Heart left ventricle (tissue), 16 donors: Measurements from ENCODE around the gene ZSCAN2. TPM values are rescaled to one million over a fixed set of nuclear protein-coding genes. Genes with fewer than 3 reads are reported as not detected.

ENCODE experiments used
- ATAC-seq, 4 donors: fragments of 200-7000 bp; cut with Tn5 transposase; one replicate each; pipeline ENCODE4 v1.9.1; 2020 to 2022; ENCODE audit warnings: moderate library complexity in 4 of 4, mild to moderate bottlenecking in 3 of 4, moderate number of reproducible peaks in 1 of 4
- DNase-seq, 5 donors: peaks; one replicate each; pipeline ENCODE4 v3.0.0-alpha.2; 2020
- H3K27ac ChIP-seq, 12 donors: fragments of 200-600 bp; sonication (generic) in 4 of 12; one replicate each; pipeline versions ENCODE4 v1.5.0 to v1.8.0; 2016 to 2022; ENCODE audit warnings: mild to moderate bottlenecking in 2 of 12
- H3K27me3 ChIP-seq, 9 donors: fragments of 200-600 bp; sonication (generic) in 2 of 9; one replicate each; pipeline versions ENCODE4 v1.5.1 to v1.8.0; 2016 to 2022; ENCODE audit warnings: mild to moderate bottlenecking in 3 of 9
- H3K36me3 ChIP-seq, 9 donors: fragments of 200-600 bp; sonication (generic) in 2 of 9; one replicate each; pipeline versions ENCODE4 v1.5.0 to v1.8.0; 2018 to 2022; ENCODE audit warnings: mild to moderate bottlenecking in 2 of 9
- H3K4me1 ChIP-seq, 12 donors: fragments of 200-600 bp; sonication (generic) in 4 of 12; one replicate each; pipeline versions ENCODE4 v1.5.0 to v1.8.0; 2016 to 2022; ENCODE audit warnings: mild to moderate bottlenecking in 3 of 12
- H3K4me3 ChIP-seq, 12 donors: fragments of 200-600 bp; sonication (generic) in 4 of 12; one replicate each; pipeline versions ENCODE4 v1.5.0 to v1.8.0; 2017 to 2022; ENCODE audit warnings: mild to moderate bottlenecking in 9 of 12, moderate library complexity in 4 of 12
- H3K9me3 ChIP-seq, 12 donors: fragments of 200-600 bp; sonication (generic) in 4 of 12; one replicate each; pipeline versions ENCODE4 v1.5.0 to v1.8.0; 2016 to 2022; ENCODE audit warnings: mild to moderate bottlenecking in 1 of 12
- POLR2A ChIP-seq, 2 donors: fragments of 450-650 bp; IDR thresholded peaks; one replicate each; pipeline ENCODE4 v1.6.1; 2017; ENCODE audit warnings: antibody characterized with exemption in 2 of 2, mild to moderate bottlenecking in 2 of 2, moderate library complexity in 2 of 2
- WGBS, 4 donors: extraction: QIAGEN DNeasy Blood & Tissue Kit in 2 of 4; methylation state at CpG; one replicate each; pipeline versions ENCODE4 v1.1.5 to v1.1.7; 2013 to 2018; 5-methylcytosine and 5-hydroxymethylcytosine counted together
- intact Hi-C, 10 donors: fragments of 100-400 bp; cut with DNase I; formaldehyde crosslinking; loops; one replicate each; pipeline versions ENCODE4 v1.11.1 to v1.14.2; 2022
- polyA plus RNA-seq, 2 donors: library from polyadenylated mRNA; stranded (reverse); fragments of 200-250 nt; gene quantifications; one replicate each; pipeline ENCODE4 v1.2.3, GENCODE V29; 2013
- total RNA-seq, 9 donors: library from RNA; depleted of rRNA in 2 of 9; stranded (reverse); fragments of >200 nt in 2 of 9; fragmentation: NEBNext Ultra II Directional in 3 of 9; extraction: Animal tissue kit (Norgen Biotek cat#: 25700) in 3 of 9; gene quantifications; one replicate each; pipeline versions ENCODE4 v1.1.0 to v1.2.4, GENCODE V29; 2016 to 2023
- TF ChIP-seq, protein P1 (sequence below), 12 donors: fragments of 200-600 bp; sonication (generic) in 4 of 12; IDR thresholded peaks; one replicate each; pipeline versions ENCODE4 v1.5.0 to v1.8.0; 2018 to 2022; ENCODE audit warnings: antibody characterized with exemption in 12 of 12, mild to moderate bottlenecking in 5 of 12
- donor health status: ischemic (EF 13 %, LVEDD 7.1; RV severe dilation, severe dysfunction).
- donor health status: healthy with polysubstance abuse.
- donor health status: DM: no; HTN: yes; CAD: no.
- donor health status: DM: no; HTN: no; CAD: no.
- donor health status: ischemic (EF 25% LVEDD 6.9; RV normal size, moderate dysfunction).
- donor health status: ischemic (EF 25% LVEDD 5.7; RV mildly dilated, moderate dysfunction).
- donor health status: healthy.
- donor health status: DM: yes; HTN: yes; CAD: no.
- donor health status: ischemic (EF 35%, LVEDD 5.7; RV mildly dilated, moderate dysfunction).
- donor health status: nonischemic (EF 11% LVEDD 7.7; RV severe dilation, severe dysfunction).
- donor health status: DM: yes; HTN: yes; CAD: no.
- donor health status: PGD.
- donor health status: ischemic (EF 29% LVEDD 5.4; RV normal size, mild dysfunction).
- donor health status: nonischemic (EF 23%, LVEDD 6.1; RV moderate dilation, normal function).

Gene ZSCAN2
- total and polyA plus RNA-seq, 11 donors = 4.3 to 10.6 (median 5.6) TPM

DNA sequence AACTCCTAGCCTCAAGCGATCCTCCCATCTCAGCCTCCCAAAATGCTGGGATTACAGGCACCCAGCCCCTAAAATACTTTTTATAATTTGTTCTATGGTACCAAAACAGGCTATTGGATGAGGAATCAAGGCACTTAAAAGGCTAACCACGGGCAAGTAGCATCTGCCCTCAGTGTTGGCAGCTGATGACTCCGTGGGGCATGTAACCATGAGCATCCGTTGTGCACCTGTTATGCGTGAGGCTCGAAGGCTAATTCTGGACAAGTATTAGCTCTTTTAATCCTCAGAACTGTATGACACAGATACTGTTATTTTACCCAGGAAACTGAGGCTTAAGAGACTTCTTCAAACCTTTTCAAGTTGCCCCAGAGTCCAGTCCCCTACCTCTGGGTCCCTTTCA lies 43.0 kb downstream of the ZSCAN2 start:
- 92 to 97% (median 92%) methylated on average over 6 of the region's 6 CpGs for WGBS, 4 donors
- DNase-seq = no peak
- TF ChIP-seq, protein P1, sequence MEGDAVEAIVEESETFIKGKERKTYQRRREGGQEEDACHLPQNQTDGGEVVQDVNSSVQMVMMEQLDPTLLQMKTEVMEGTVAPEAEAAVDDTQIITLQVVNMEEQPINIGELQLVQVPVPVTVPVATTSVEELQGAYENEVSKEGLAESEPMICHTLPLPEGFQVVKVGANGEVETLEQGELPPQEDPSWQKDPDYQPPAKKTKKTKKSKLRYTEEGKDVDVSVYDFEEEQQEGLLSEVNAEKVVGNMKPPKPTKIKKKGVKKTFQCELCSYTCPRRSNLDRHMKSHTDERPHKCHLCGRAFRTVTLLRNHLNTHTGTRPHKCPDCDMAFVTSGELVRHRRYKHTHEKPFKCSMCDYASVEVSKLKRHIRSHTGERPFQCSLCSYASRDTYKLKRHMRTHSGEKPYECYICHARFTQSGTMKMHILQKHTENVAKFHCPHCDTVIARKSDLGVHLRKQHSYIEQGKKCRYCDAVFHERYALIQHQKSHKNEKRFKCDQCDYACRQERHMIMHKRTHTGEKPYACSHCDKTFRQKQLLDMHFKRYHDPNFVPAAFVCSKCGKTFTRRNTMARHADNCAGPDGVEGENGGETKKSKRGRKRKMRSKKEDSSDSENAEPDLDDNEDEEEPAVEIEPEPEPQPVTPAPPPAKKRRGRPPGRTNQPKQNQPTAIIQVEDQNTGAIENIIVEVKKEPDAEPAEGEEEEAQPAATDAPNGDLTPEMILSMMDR (IDR thresholded peaks at IDR 0.05) = no peak
- no peak for TF ChIP-seq POLR2A (IDR thresholded peaks at IDR 0.05)
- Histone ChIP-seq H3K27me3 (no peaks in the 10 kb centered on the region), H3K9me3 (no peaks in the 10 kb centered on the region), H3K36me3 (peaks cover 0 to 100% (median 100%) of the 10 kb centered on the region in 9 donors), H3K4me1 (peaks cover 0 to 14% (median 2%) of the 10 kb centered on the region in 12 donors), H3K4me3 (no peak overlapping the region), H3K27ac (no peak overlapping the region)
- no peak for ATAC-seq
- intact Hi-C loops = no loop called here

DNA sequence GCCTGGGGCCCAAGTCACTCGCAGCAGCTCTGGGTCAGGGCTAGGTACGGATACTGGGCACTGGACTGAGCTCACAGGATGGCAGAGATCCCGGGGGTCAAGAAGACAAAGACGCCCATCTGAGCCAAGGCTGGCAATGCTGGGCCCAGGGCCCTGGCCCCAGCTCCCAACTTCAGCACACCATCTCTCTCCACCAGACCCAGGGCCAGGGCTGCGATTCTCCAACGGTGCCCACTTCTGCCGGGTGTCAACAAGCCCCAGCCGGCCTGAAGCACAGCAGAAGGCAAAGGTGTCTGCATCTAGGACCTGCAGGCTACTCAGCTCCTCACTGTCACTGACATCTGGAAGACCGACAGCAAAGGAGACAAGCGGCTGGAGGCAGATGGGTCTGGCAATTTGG lies 44.7 kb downstream of the ZSCAN2 start:
- no peak overlapping the region for H3K4me3 ChIP-seq
- TF ChIP-seq, protein P1 (IDR thresholded peaks at IDR 0.05) = no peak
- no peak for TF ChIP-seq POLR2A (IDR thresholded peaks at IDR 0.05)
- intact Hi-C loops = loop anchor here in 1 of 10 donors (5.0 kb wide), 1 partner anchor 43 kb away; the partner anchor contains the start of gene ZSCAN2
- H3K27ac ChIP-seq = no peak overlapping the region
- H3K4me1 ChIP-seq = peaks cover 0 to 24% (median 11%) of the 10 kb centered on the region in 12 donors
- H3K9me3 ChIP-seq = no peaks in the 10 kb centered on the region
- 85 to 95% (median 94%) methylated on average over 5 to 10 of the region's 10 CpGs for WGBS, 4 donors
- no peak for DNase-seq
- ATAC-seq = peak in 1 of 4 donors; percentile 5
- no peaks in the 10 kb centered on the region for H3K27me3 ChIP-seq
- H3K36me3 ChIP-seq = peaks cover 0 to 100% (median 99%) of the 10 kb centered on the region in 9 donors

DNA sequence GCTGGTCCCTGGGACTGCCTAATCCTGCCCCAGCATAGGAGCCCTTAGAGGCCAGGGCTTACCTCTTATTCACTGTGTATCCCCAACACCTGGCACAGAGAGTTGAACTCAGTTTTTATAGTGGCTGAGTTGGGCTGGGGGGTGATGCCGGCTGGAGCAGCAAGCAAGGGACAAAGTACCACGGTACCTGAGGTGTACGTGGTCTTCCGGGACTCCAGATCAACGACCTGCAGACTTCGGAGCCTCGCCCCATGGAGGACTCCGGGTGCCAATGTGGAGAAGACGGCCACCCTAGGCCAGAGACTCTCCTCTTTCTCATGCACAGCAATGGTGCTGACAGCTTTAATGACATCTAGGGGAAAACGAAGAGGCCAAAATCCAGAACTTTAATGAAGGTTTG lies 45.2 kb downstream of the ZSCAN2 start:
- Histone ChIP-seq H3K27me3 (no peaks in the 10 kb centered on the region), H3K4me3 (no peak overlapping the region), H3K4me1 (peaks cover 0 to 22% (median 11%) of the 10 kb centered on the region in 12 donors), H3K36me3 (peaks cover 0 to 100% (median 99%) of the 10 kb centered on the region in 9 donors), H3K9me3 (no peaks in the 10 kb centered on the region), H3K27ac (no peak overlapping the region)
- 88 to 97% (median 91%) methylated on average over 9 to 10 of the region's 10 CpGs for WGBS, 4 donors
- intact Hi-C loops = loop anchor here in 1 of 10 donors (5.0 kb wide), 1 partner anchor 44 kb away; the partner anchor contains the start of gene ZSCAN2
- no peak for TF ChIP-seq POLR2A (IDR thresholded peaks at IDR 0.05)
- TF ChIP-seq, protein P1 (IDR thresholded peaks at IDR 0.05) = no peak
- no peak for DNase-seq
- ATAC-seq = peak in 1 of 4 donors; percentile 6

DNA sequence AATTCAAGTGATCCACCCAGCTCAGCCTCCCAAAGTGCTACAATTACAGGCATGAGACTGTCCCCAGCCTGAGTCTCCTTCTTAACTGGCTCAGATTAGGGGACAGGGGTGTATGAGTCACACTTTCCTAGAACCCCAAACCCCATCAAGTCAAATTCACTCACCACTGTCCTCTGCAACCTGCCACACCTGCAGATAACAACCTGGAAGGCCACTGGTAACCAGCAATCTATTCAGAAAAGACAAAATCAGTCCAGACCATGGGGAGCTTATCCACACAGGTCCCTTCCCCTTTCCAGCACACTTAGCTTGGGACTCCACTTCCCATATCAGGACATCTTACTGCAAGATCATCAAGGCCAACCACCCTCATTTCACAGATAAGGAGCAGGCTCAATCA lies 46.9 kb downstream of the ZSCAN2 start:
- H3K27ac ChIP-seq = peak overlapping the region in 1 of 12 donors; percentile 42
- no peak for ATAC-seq
- peaks cover 0 to 39% (median 25%) of the 10 kb centered on the region in 12 donors for H3K4me1 ChIP-seq
- H3K27me3 ChIP-seq = no peaks in the 10 kb centered on the region
- no peak for DNase-seq
- TF ChIP-seq, protein P1 (IDR thresholded peaks at IDR 0.05) = no peak
- TF ChIP-seq POLR2A (IDR thresholded peaks at IDR 0.05) = no peak
- no peak overlapping the region for H3K4me3 ChIP-seq
- intact Hi-C loops = loop anchor here in 1 of 10 donors (5.0 kb wide), 1 partner anchor 45 kb away; the partner anchor contains the start of gene ZSCAN2
- H3K36me3 ChIP-seq = peaks cover 0 to 100% (median 99%) of the 10 kb centered on the region in 9 donors
- H3K9me3 ChIP-seq = no peaks in the 10 kb centered on the region
